HG03025 (cell line): Measurements from ENCODE around the gene NHSL2.
A peak's percentile ranks its signal among the peaks of the same experiment; 100 is the strongest.

ENCODE experiments used
- ATAC-seq: cut with Tn5 transposase; IDR thresholded peaks from one replicate; pipeline ENCODE4 v1.9.1; 2021; ENCODE audit warnings: mild to moderate bottlenecking, moderate library complexity; ENCODE audit not compliant: unreplicated experiment, low FRiP score

NHSL2 gene

GRCh38 chrX:72060196-72060920, 149.7 kb downstream of the NHSL2 start:
- no peak for ATAC-seq

GRCh38 chrX:72060921-72061490, 150.4 kb downstream of the NHSL2 start:
- no peak for ATAC-seq

GRCh38 chrX:72062916-72063315, 152.3 kb downstream of the NHSL2 start:
- ATAC-seq: no peak

GRCh38 chrX:72069350-72070160, 158.9 kb downstream of the NHSL2 start:
- no peak for ATAC-seq

GRCh38 chrX:72071213-72071612, 160.6 kb downstream of the NHSL2 start:
- no peak for ATAC-seq

- no peak for ATAC-seq
Observed at GRCh38 chrX:72073633-72074032, 163.0 kb downstream of the NHSL2 start.

GRCh38 chrX:72078411-72078810, 167.8 kb downstream of the NHSL2 start:
- no peak for ATAC-seq

- no peak for ATAC-seq
Observed at GRCh38 chrX:72079607-72080006, 169.0 kb downstream of the NHSL2 start.

- no peak for ATAC-seq
Observed at GRCh38 chrX:72080150-72080549, 169.5 kb downstream of the NHSL2 start.

- ATAC-seq: no peak
Observed at GRCh38 chrX:72080800-72081199, 170.2 kb downstream of the NHSL2 start.

- no peak for ATAC-seq
Observed at GRCh38 chrX:72081605-72082320, 171.1 kb downstream of the NHSL2 start.

GRCh38 chrX:72083291-72083690, 172.6 kb downstream of the NHSL2 start:
- ATAC-seq: no peak

GRCh38 chrX:72084114-72084513, 173.5 kb downstream of the NHSL2 start:
- ATAC-seq: no peak

- ATAC-seq: no peak
Observed at GRCh38 chrX:72086995-72087394, 176.3 kb downstream of the NHSL2 start.

- no peak for ATAC-seq
Observed at GRCh38 chrX:72088761-72089160, 178.1 kb downstream of the NHSL2 start.

- no peak for ATAC-seq
Observed at GRCh38 chrX:72089254-72089653, 178.6 kb downstream of the NHSL2 start.

GRCh38 chrX:72094894-72095293, 184.2 kb downstream of the NHSL2 start:
- peak; percentile 80 for ATAC-seq

GRCh38 chrX:72095370-72095769, 184.7 kb downstream of the NHSL2 start:
- no peak for ATAC-seq

- ATAC-seq: no peak
Observed at GRCh38 chrX:72097098-72097497, 186.5 kb downstream of the NHSL2 start.

GRCh38 chrX:72100051-72100755, 189.6 kb downstream of the NHSL2 start:
- ATAC-seq: no peak
